Left lung (tissue), 10 donors: Measurements from ENCODE around the gene RBM20. TPM values are rescaled to one million over a fixed set of nuclear protein-coding genes. Genes with fewer than 3 reads are reported as not detected.
A peak's percentile ranks its signal among the peaks of the same experiment; 100 is the strongest.

Experiments
- ATAC-seq: fragments of 200-7000 bp; cut with Tn5 transposase; one replicate; pipeline ENCODE4 v1.9.1; 2020; ENCODE audit warnings: moderate library complexity
- DNase-seq, 4 donors: peaks; one replicate each; pipeline ENCODE4 v3.0.0-alpha.2; 2013 to 2020
- H3K27ac ChIP-seq, 2 donors: fragments of 200-600 bp; sonication (generic) in 1 of 2; one replicate each; pipeline versions ENCODE4 v1.5.0 to v1.8.0; 2020 to 2021
- H3K27me3 ChIP-seq, 2 donors: fragments of 200-600 bp; sonication (generic) in 1 of 2; one replicate each; pipeline versions ENCODE4 v1.5.0 to v1.8.0; 2020 to 2021
- H3K36me3 ChIP-seq, 2 donors: fragments of 200-600 bp; sonication (generic) in 1 of 2; one replicate each; pipeline versions ENCODE4 v1.5.0 to v1.8.0; 2020 to 2021
- H3K4me1 ChIP-seq, 2 donors: fragments of 200-600 bp; one replicate each; pipeline ENCODE4 v1.8.0; 2021
- H3K4me3 ChIP-seq, 2 donors: fragments of 200-600 bp; sonication (generic) in 1 of 2; one replicate each; pipeline versions ENCODE4 v1.5.0 to v1.8.0; 2020 to 2021; ENCODE audit warnings: mild to moderate bottlenecking in 1 of 2
- H3K9me3 ChIP-seq, 2 donors: fragments of 200-600 bp; sonication (generic) in 1 of 2; one replicate each; pipeline versions ENCODE4 v1.5.0 to v1.8.0; 2020 to 2021
- intact Hi-C, 2 donors: fragments of 100-400 bp; cut with DNase I; formaldehyde crosslinking; loops; one replicate each; pipeline versions ENCODE4 v1.11.2 to v1.14.2; 2022
- polyA plus RNA-seq, 6 donors: library from polyadenylated mRNA; unstranded; fragments of 120-200 nt; gene quantifications; one replicate each; pipeline ENCODE4 v1.2.1, GENCODE V29; 2013; ENCODE audit not compliant: insufficient read length in 6 of 6
- total RNA-seq, 2 donors: library from RNA; stranded (reverse); fragmentation: NEBNext Ultra II Directional; extraction: Animal tissue kit (Norgen Biotek cat#: 25700); gene quantifications; one replicate each; pipeline ENCODE4 v1.2.1, GENCODE V29; 2021
- TF ChIP-seq, protein P1 (sequence below), 2 donors: fragments of 200-600 bp; sonication (generic) in 1 of 2; IDR thresholded peaks; one replicate each; pipeline versions ENCODE4 v1.5.0 to v1.8.0; 2021; ENCODE audit warnings: antibody characterized with exemption in 2 of 2
- donor health status: DM: no; HTN: yes; CAD: no.
- donor health status: DM: no; HTN: no; CAD: no.

RBM20 gene
- total and polyA plus RNA-seq, 8 donors = 0.55 to 1.8 (median 1.1) TPM

DNA sequence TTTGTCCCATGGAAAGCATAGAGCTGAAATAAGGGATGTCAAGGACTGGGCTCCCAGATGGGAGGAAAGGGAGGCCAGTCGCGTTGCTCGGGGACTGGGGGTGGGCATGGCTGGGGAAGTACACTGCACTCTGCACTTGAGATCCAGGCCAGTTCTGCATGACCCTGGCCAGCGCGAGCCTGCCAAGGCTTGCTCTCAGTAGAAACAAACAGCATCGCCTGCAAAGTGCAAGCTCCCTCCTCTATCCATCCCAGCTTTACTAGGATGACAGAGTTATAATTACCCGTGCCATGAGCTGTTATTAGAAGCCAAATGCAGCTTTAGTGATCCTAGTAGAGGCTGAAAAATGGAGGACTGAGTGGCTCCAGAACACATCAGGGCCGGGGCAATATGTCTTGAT is 183.7 kb downstream of the RBM20 start:
- ATAC-seq (no peak), DNase-seq (no peak)

DNA sequence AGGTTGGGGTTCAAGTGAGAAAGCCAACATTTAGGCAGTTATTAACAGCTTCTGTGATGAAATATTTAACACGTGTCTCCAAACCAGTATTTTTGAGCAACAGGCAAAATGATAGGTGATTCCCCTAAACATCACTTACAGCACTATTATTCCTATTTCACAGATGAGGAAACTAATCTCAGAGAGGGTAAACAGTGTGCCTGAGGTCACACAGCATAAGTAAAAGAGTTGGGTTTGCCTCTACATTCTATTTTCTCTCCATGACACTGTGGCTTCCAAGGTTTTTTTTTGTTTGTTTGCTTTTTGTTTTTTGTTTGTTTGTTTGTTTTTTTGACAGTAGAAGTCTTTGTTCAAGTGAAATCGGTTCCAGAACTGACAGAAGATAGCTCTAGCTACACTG is 184.4 kb downstream of the RBM20 start:
- DNase-seq (no peak), ATAC-seq (no peak)
- H3K4me1 ChIP-seq = no peaks in the 10 kb centered on the region
- intact Hi-C loops = no loop called here
- no peak overlapping the region for H3K27ac ChIP-seq
- TF ChIP-seq, protein P1, sequence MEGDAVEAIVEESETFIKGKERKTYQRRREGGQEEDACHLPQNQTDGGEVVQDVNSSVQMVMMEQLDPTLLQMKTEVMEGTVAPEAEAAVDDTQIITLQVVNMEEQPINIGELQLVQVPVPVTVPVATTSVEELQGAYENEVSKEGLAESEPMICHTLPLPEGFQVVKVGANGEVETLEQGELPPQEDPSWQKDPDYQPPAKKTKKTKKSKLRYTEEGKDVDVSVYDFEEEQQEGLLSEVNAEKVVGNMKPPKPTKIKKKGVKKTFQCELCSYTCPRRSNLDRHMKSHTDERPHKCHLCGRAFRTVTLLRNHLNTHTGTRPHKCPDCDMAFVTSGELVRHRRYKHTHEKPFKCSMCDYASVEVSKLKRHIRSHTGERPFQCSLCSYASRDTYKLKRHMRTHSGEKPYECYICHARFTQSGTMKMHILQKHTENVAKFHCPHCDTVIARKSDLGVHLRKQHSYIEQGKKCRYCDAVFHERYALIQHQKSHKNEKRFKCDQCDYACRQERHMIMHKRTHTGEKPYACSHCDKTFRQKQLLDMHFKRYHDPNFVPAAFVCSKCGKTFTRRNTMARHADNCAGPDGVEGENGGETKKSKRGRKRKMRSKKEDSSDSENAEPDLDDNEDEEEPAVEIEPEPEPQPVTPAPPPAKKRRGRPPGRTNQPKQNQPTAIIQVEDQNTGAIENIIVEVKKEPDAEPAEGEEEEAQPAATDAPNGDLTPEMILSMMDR (IDR thresholded peaks at IDR 0.05) = no peak
- no peaks in the 10 kb centered on the region for H3K27me3 ChIP-seq
- H3K4me3 ChIP-seq = no peak overlapping the region
- H3K9me3 ChIP-seq = no peaks in the 10 kb centered on the region
- no peaks in the 10 kb centered on the region for H3K36me3 ChIP-seq

More for the DNA sequence above, 183.7 kb downstream of the RBM20 start:
- TF ChIP-seq, protein P1 (IDR thresholded peaks at IDR 0.05) = no peak
- no peak overlapping the region for H3K27ac ChIP-seq
- H3K9me3 ChIP-seq = no peaks in the 10 kb centered on the region
- H3K27me3 ChIP-seq = no peaks in the 10 kb centered on the region
- H3K4me1 ChIP-seq = no peaks in the 10 kb centered on the region
- no peaks in the 10 kb centered on the region for H3K36me3 ChIP-seq
- H3K4me3 ChIP-seq = no peak overlapping the region
- intact Hi-C loops = no loop called here

DNA sequence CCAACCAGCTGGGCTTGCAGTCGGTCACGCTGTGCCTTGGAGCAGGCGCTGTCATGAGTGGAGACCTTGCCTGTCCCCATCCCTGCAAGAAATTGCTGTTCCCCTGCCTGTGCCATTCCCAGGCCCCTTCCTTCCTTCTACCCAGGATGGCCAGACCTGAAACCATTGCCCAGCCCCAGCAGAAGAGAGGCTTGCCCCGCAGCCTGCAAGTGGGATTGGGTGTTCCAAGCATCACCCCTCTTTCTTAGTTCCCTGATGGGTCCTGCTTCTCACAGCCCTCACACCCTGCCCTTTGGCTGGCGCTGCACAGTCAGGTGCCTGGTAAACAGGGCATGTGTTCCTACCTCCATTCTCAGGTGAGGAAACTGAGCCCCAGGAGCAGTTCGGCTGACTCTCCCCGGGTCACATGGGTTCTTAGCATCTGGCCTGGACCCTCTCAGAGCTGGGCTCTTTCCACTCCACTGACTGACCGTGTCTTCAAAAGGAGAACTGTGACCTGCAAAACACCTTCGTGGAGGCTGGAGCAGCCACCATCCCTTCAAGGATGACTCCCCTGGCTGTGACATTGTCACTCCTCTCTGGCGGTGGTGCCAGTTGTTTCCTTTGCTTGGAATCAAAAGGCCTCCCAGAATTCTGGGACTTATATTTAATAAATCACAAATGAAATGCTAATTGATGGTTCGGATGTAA is 185.7 kb downstream of the RBM20 start:
- Histone ChIP-seq H3K9me3 (no peaks in the 10 kb centered on the region), H3K4me3 (no peak overlapping the region), H3K27me3 (no peaks in the 10 kb centered on the region), H3K36me3 (no peaks in the 10 kb centered on the region), H3K4me1 (no peaks in the 10 kb centered on the region), H3K27ac (no peak overlapping the region)
- intact Hi-C loops = no loop called here
- ATAC-seq (no peak), DNase-seq (no peak)
- TF ChIP-seq, protein P1 (IDR thresholded peaks at IDR 0.05) = no peak

DNA sequence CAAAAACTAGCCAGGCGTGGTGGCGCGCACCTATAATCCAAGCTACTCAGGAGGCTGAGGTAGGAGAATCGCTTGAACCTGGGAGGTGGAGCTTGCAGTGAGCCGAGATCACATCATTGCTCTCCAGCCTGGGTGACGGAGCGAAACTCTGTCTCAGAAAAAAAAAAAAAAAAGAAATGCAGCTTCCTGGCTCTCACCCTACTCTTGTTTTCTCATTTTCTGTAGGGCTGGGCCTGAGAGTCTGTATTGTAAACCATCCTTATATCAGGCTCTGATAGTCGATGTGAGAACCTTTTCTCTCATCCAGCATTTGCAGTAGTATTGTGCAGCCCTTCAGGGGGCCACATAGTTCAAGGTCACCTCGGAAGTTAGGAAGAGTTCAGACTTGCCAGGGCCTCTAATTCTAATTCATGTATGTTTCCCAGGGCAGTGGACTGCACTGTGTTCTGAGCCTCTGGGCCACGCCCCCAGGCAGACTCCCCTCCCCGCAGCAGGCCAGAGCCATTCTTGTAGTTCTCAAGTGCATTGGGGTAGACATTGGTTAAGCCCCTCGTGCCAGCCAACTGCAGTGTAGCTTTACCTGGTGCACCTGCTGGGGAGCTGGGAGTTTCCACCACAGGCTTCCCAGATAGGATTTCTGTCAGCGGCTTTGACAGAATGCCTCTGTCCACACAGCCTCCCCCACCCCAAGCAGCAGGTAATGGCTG is 189.3 kb downstream of the RBM20 start:
- Histone ChIP-seq H3K27me3 (no peaks in the 10 kb centered on the region), H3K4me1 (no peaks in the 10 kb centered on the region), H3K9me3 (no peaks in the 10 kb centered on the region), H3K36me3 (no peaks in the 10 kb centered on the region), H3K27ac (no peak overlapping the region), H3K4me3 (no peak overlapping the region)
- TF ChIP-seq, protein P1 (IDR thresholded peaks at IDR 0.05) = no peak
- ATAC-seq (no peak), DNase-seq (peak in 1 of 4 donors; percentile 51)
- intact Hi-C loops = no loop called here

DNA sequence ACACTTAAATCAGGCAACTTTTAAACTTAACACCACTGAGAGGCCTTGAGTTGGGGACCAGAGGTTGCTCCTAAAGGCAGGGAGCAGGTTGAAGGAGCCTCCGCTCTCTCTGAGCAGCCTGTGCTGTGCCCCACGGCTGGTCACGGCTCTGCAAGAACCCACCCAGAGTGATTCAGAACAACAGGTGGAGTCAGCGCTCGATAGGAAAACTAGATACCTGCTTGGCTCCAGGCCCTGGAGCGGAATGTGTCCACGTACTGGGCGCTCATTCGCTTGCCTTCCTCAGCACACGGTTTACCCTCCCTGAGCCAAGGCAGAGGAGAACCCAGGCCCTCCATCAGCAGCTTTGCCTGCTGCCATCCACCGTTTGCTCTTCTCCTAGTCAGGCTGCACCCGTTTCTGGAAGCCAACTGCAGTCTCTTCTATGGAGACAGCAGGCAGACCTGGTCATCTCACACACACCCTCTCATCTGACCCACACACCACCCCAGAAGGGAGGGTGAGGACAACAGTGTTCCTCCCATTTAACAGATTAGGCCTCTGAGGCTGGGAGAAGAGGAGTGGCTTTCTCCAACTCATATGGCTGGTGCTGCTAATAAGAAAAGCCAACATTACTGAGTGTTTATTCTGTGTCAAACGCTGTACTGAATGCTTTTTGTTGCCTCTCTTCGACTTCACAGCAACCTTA is 189.9 kb downstream of the RBM20 start:
- Histone ChIP-seq H3K4me3 (no peak overlapping the region), H3K9me3 (no peaks in the 10 kb centered on the region), H3K27me3 (no peaks in the 10 kb centered on the region), H3K27ac (no peak overlapping the region), H3K36me3 (no peaks in the 10 kb centered on the region), H3K4me1 (no peaks in the 10 kb centered on the region)
- no peak for DNase-seq
- TF ChIP-seq, protein P1 (IDR thresholded peaks at IDR 0.05) = no peak
- intact Hi-C loops = no loop called here
- ATAC-seq = peak; percentile 10
